Left hindlimb (tissue), 1 donor: ENCODE measurements around the gene CROCC.

Experiments used
- DNase-seq: peaks from one replicate; pipeline ENCODE4 v3.0.0-alpha.2; 2018

The CROCC gene

DNA sequence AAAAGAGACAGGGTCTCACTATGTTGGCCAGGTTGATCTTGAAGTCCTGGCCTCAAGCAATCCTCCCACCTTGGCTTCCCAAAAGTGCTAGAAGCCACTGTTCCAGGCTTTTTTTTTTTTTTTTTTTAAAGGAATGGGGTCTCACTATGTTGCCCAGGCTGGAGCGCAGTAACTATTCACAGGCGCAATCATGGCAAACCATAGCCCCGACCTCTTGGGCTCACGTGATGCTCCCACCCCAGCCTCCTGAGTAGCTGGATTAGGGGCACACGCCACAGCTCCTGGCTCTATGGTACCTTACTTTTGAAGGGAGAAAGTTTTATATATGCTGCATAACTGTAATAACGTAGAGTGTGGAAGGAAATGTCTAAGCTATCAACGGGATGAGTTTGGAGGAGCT, 95.7 kb downstream of the CROCC start:
- no peak for DNase-seq

DNA sequence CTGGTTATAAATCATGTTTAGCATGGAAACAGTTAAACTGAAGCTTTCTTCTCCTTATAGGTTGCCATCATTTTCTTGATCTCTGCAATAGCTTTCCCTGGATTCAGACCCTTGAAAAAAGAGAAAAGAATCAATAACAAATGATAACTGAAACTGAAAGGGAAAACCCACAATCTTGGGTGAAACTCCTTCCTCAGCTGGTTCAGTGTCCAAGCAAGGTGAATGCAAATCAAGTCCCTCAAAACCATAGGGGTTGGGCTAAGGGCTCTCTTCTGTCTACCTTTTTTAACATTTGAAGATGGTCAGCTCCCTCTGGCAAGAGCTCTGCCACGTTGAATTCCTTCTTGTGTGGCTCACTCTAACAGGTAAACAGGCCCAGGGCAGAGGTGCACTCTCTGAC, 97.1 kb downstream of the CROCC start:
- no peak for DNase-seq

DNA sequence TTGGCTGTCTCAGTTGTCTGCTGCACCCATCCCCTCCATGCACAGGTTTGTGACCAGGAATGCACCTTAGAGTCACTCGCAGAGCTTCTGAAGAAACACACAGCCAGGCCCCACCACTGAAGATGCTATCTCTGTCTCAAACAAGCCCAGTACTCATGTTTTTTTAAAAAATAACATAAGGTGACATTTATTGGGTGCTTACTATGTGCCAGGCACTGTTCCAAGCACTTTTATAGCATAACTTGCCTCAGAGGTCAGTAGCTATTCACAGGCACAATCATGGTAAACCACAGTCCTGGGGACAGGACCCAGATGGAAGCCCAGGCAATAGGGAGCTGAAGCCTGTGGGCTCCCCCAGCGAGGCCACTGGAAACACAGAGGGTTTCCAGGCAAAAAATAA, 98.8 kb downstream of the CROCC start:
- no peak for DNase-seq

DNA sequence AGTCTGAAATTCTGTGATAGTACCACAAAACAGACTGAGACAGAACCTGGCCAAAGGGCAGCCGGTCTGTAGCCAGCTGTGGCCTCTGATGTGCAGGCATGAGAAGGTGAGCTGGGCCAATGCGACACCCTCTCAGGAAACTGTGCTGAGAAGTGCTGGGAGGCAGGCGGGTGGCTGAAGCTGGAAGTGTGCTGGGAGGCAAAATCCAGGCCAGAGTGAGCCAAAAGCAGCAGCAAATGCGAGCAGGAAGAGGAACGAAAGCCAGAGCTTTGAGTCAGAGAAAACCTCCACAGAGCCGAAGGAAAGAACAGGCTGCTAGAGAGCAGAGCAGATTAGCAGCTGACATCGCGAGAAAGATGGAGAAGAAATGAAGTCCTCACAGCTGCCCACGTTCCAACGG, 100.2 kb downstream of the CROCC start:
- no peak for DNase-seq
